IMR-90 (cell line): Measurements from ENCODE around the gene CAMK4. TPM values are rescaled to one million over a fixed set of nuclear protein-coding genes. Genes with fewer than 3 reads are reported as not detected.
A peak's percentile ranks its signal among the peaks of the same experiment; 100 is the strongest.

Source experiments
- ATAC-seq: fragments of 200-7000 bp; cut with Tn5 transposase; 2 replicates; pipeline ENCODE4 v1.9.1; 2020; ENCODE audit warnings: low read depth, mild to moderate bottlenecking, moderate library complexity
- BruUV-seq: library from RNA; stranded (reverse); fragments of 400-500 nt; replicated peaks from 2 replicates; lab custom pipeline; 2021; lab: Mats Ljungman, UMichigan
- CTCF ChIA-PET: fragments of 300-600 bp; formaldehyde crosslinking; extraction: SDS; loops from one replicate; lab custom pipeline; 2021; ENCODE audit warnings: antibody characterized with exemption; lab: Yijun Ruan, JAX
- POLR2A ChIA-PET: fragments of 300-600 bp; sonication (Branson Sonifier 250); formaldehyde crosslinking; loops from one replicate; lab custom pipeline; 2022; ENCODE audit warnings: antibody characterized with exemption; ENCODE audit not compliant: unreplicated experiment; lab: Charles Lee
- DNase-seq: peaks from one replicate; pipeline ENCODE4 v3.0.0; 2013
- H2AFZ ChIP-seq: replicated peaks from 2 replicates; pipeline ENCODE3; 2013; ENCODE audit warnings: low read length, mild to moderate bottlenecking; ENCODE audit not compliant: poor library complexity
- H2AK5ac ChIP-seq: 2 replicates; pipeline ENCODE4 v1.6.1; 2013; ENCODE audit warnings: low read depth, low read length, inconsistent platforms
- H2AK9ac ChIP-seq: replicated peaks from 2 replicates; pipeline ENCODE3; 2013; ENCODE audit warnings: mild to moderate bottlenecking, low read depth, low read length, moderate library complexity; ENCODE audit not compliant: poor library complexity
- H2BK120ac ChIP-seq: 2 replicates; pipeline ENCODE4 v1.6.1; 2013; ENCODE audit warnings: low read depth, low read length, inconsistent platforms
- H2BK15ac ChIP-seq: 3 replicates; pipeline ENCODE4 v1.6.1; 2013; ENCODE audit warnings: low read depth, low read length, inconsistent platforms
- H2BK20ac ChIP-seq: 2 replicates; pipeline ENCODE4 v1.6.1; 2013; ENCODE audit warnings: low read depth, mild to moderate bottlenecking, inconsistent platforms, low read length, moderate library complexity
- H2BK5ac ChIP-seq: 2 replicates; pipeline ENCODE4 v1.6.1; 2013; ENCODE audit warnings: mild to moderate bottlenecking, low read depth, low read length, inconsistent platforms; ENCODE audit not compliant: poor library complexity, severe bottlenecking
- H3K14ac ChIP-seq: replicated peaks from 2 replicates; pipeline ENCODE4 v1.6.1; 2013; ENCODE audit warnings: low read depth, low read length, inconsistent platforms
- H3K18ac ChIP-seq: 2 replicates; pipeline ENCODE4 v1.6.1; 2013; ENCODE audit warnings: low read depth, low read length, control low read depth
- H3K23ac ChIP-seq: 2 replicates; pipeline ENCODE4 v1.6.1; 2013; ENCODE audit warnings: low read depth, low read length, inconsistent platforms
- H3K27ac ChIP-seq: 2 replicates; pipeline ENCODE4 v1.5.1; 2013; ENCODE audit warnings: mild to moderate bottlenecking, control low read depth, low read length; ENCODE audit not compliant: insufficient read depth
- H3K27me3 ChIP-seq: 2 replicates; pipeline ENCODE4 v1.6.1; 2013; ENCODE audit warnings: low read length; ENCODE audit not compliant: control insufficient read depth, insufficient read depth
- H3K36me3 ChIP-seq: 2 replicates; pipeline ENCODE4 v1.6.1; 2013; ENCODE audit warnings: low read length, mixed read lengths; ENCODE audit not compliant: control insufficient read depth, insufficient read depth
- H3K4ac ChIP-seq: 2 replicates; pipeline ENCODE4 v1.6.1; 2013; ENCODE audit warnings: low read depth, low read length, inconsistent platforms
- H3K4me1 ChIP-seq: 2 replicates; pipeline ENCODE4 v1.6.1; 2013; ENCODE audit warnings: low read length, mixed read lengths; ENCODE audit not compliant: control insufficient read depth, insufficient read depth
- H3K4me2 ChIP-seq: 2 replicates; pipeline ENCODE4 v1.6.1; 2013; ENCODE audit warnings: low read depth, mild to moderate bottlenecking, control low read depth, low read length, moderate library complexity
- H3K4me3 ChIP-seq: 2 replicates; pipeline ENCODE4 v1.5.1; 2013; ENCODE audit warnings: low read depth, mild to moderate bottlenecking, control low read depth, low read length, moderate library complexity; ENCODE audit not compliant: insufficient read depth
- H3K56ac ChIP-seq: 2 replicates; pipeline ENCODE4 v1.6.1; 2013; ENCODE audit warnings: low read length, inconsistent platforms; ENCODE audit not compliant: insufficient read depth; ENCODE audit errors: extremely low read depth
- H3K79me1 ChIP-seq, 2 experiments: 2 replicates each; pipeline ENCODE4 v1.6.1; 2013; ENCODE audit warnings: low read length in 2 of 2, inconsistent platforms in 1 of 2, low read depth in 1 of 2
- H3K9ac ChIP-seq: 2 replicates; pipeline ENCODE4 v1.6.1; 2013; ENCODE audit warnings: low read depth, low read length, control low read depth
- H3K9me1 ChIP-seq: 2 replicates; pipeline ENCODE4 v1.6.1; 2013; ENCODE audit warnings: low read length, inconsistent platforms; ENCODE audit not compliant: insufficient read depth
- H3K9me3 ChIP-seq: 2 replicates; pipeline ENCODE4 v1.6.1; 2013; ENCODE audit warnings: low read length; ENCODE audit not compliant: control insufficient read depth, insufficient read depth
- H4K20me1 ChIP-seq: 2 replicates; pipeline ENCODE4 v1.6.1; 2013; ENCODE audit warnings: low read length, inconsistent platforms; ENCODE audit not compliant: insufficient read depth
- H4K5ac ChIP-seq: 2 replicates; pipeline ENCODE4 v1.6.1; 2013; ENCODE audit warnings: mild to moderate bottlenecking, low read depth, low read length, control low read depth
- H4K8ac ChIP-seq, 2 experiments: 2 replicates each; pipeline ENCODE4 v1.6.1; 2013; ENCODE audit warnings: low read depth in 2 of 2, low read length in 2 of 2, control low read depth in 1 of 2, inconsistent platforms in 1 of 2
- H4K91ac ChIP-seq: 2 replicates; pipeline ENCODE4 v1.6.1; 2013; ENCODE audit warnings: low read depth, low read length, inconsistent platforms; ENCODE audit not compliant: insufficient read depth
- CHD1 ChIP-seq: IDR thresholded peaks from 2 replicates; pipeline ENCODE4 v1.6.1; 2012; ENCODE audit warnings: low read depth, low read length, improper control_type of control experiment
- MAFK ChIP-seq: IDR thresholded peaks from 2 replicates; pipeline ENCODE4 v1.6.1; 2012; ENCODE audit warnings: low read depth, low read length, improper control_type of control experiment
- MAZ ChIP-seq: IDR thresholded peaks from 2 replicates; pipeline ENCODE4 v1.6.1; 2012; ENCODE audit warnings: low read depth, mild to moderate bottlenecking, low read length, improper control_type of control experiment, moderate library complexity, borderline replicate concordance
- MXI1 ChIP-seq: IDR thresholded peaks from 2 replicates; pipeline ENCODE4 v1.6.1; 2012; ENCODE audit warnings: low read depth, mild to moderate bottlenecking, low read length, moderate library complexity, borderline replicate concordance
- POLR2A ChIP-seq: IDR thresholded peaks from 2 replicates; pipeline ENCODE4 v1.6.1; 2012; ENCODE audit warnings: mild to moderate bottlenecking, low read depth, low read length
- RFX5 ChIP-seq: IDR thresholded peaks from 2 replicates; pipeline ENCODE4 v1.8.0; 2012; ENCODE audit warnings: low read depth, mild to moderate bottlenecking, low read length, moderate library complexity
- SMC3 ChIP-seq: fragments of 150-350 bp; IDR thresholded peaks from 2 replicates; pipeline ENCODE4 v1.6.1; 2016; ENCODE audit warnings: low read depth, mild to moderate bottlenecking, antibody characterized with exemption, low read length, moderate library complexity
- WGBS, 2 experiments: methylation state at CpG; one replicate each; pipeline versions ENCODE4 v1.1.5 to v1.1.7; 2013; ENCODE audit warnings: missing lambda C conversion rate in 2 of 2; ENCODE audit not compliant: insufficient read length in 1 of 2; ENCODE audit errors: extremely low coverage in 2 of 2; 5-methylcytosine and 5-hydroxymethylcytosine counted together
- dilution Hi-C: fragments of 300-500 bp; cut with HindIII; formaldehyde crosslinking; loops from one replicate; pipeline ENCODE4 v1.14.3; 2018; ENCODE audit warnings: low sequenced_read_pairs; ENCODE audit not compliant: unreplicated experiment
- in situ Hi-C: fragments of 300-500 bp; cut with MboI; formaldehyde crosslinking; loops from 3 replicates; pipeline ENCODE4 v1.14.3; 2019; ENCODE audit warnings: low sequenced_read_pairs, inconsistent platforms, mixed read lengths
- intact Hi-C: fragments of 100-400 bp; cut with micrococcal nuclease; formaldehyde crosslinking; loops from 2 replicates; pipeline ENCODE4 v1.10.0; 2022
- polyA plus RNA-seq, 3 experiments: library from polyadenylated mRNA; depleted of rRNA; stranded (reverse); fragments of >200 nt; gene quantifications; 2 replicates each; pipeline ENCODE4 v1.2.3, GENCODE V29; 2012; ENCODE audit warnings: low replicate concordance in 1 of 3
- total RNA-seq: library from RNA; depleted of rRNA; stranded (reverse); fragments of >200 nt; gene quantifications from 2 replicates; pipeline ENCODE4 v1.2.3, GENCODE V29; 2012
- TF ChIP-seq, protein P1 (sequence below): conservative IDR thresholded peaks from 2 replicates; pipeline ENCODE4 v1.5.1; 2012; ENCODE audit warnings: mild to moderate bottlenecking, low read depth, low read length, improper control_type of control experiment

The CAMK4 gene
- total and polyA plus RNA-seq, 2 of the 4 experiments (the other 2 are of a cell fraction): 3.7 to 4.8 TPM

- H3K27me3 ChIP-seq: no peaks in the 10 kb centered on the region
- no peak overlapping the region for H3K14ac ChIP-seq
- H3K79me1 ChIP-seq: peaks cover 1 to 3% of the 10 kb centered on the region in 2 experiments; a peak in 1 of 4 replicates
- H3K36me3 ChIP-seq: peaks cover 5% of the 10 kb centered on the region
- no peak overlapping the region for H3K4ac ChIP-seq
- no peak overlapping the region for H2BK5ac ChIP-seq
- DNase-seq (no peak), ATAC-seq (no peak)
- no peak overlapping the region for H4K8ac ChIP-seq
- H3K9ac ChIP-seq: no peak overlapping the region
- H4K20me1 ChIP-seq: no peaks in the 10 kb centered on the region
- POLR2A ChIA-PET: no interaction called here
- H2BK120ac ChIP-seq: no peak overlapping the region
- peaks cover 2% of the 10 kb centered on the region for H3K4me1 ChIP-seq
- H2AFZ ChIP-seq: no peak overlapping the region
- H3K18ac ChIP-seq: no peak overlapping the region; the same call in 1 of the 2 replicates
- no peaks in the 10 kb centered on the region for H3K9me1 ChIP-seq
- H3K4me3 ChIP-seq: no peak overlapping the region
- WGBS, 2 experiments: no CpG with 5 or more reads among the region's 1 CpG
- no TSS peak for BruUV-seq
- dilution Hi-C loops (no loop called here), intact Hi-C loops (no loop called here), in situ Hi-C loops (no loop called here)
- H4K91ac ChIP-seq: no peak overlapping the region
- no peak overlapping the region for H2BK15ac ChIP-seq
- no peak overlapping the region for H3K27ac ChIP-seq
- TF ChIP-seq, protein P1, sequence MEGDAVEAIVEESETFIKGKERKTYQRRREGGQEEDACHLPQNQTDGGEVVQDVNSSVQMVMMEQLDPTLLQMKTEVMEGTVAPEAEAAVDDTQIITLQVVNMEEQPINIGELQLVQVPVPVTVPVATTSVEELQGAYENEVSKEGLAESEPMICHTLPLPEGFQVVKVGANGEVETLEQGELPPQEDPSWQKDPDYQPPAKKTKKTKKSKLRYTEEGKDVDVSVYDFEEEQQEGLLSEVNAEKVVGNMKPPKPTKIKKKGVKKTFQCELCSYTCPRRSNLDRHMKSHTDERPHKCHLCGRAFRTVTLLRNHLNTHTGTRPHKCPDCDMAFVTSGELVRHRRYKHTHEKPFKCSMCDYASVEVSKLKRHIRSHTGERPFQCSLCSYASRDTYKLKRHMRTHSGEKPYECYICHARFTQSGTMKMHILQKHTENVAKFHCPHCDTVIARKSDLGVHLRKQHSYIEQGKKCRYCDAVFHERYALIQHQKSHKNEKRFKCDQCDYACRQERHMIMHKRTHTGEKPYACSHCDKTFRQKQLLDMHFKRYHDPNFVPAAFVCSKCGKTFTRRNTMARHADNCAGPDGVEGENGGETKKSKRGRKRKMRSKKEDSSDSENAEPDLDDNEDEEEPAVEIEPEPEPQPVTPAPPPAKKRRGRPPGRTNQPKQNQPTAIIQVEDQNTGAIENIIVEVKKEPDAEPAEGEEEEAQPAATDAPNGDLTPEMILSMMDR: no peak
- TF ChIP-seq SMC3 (no peak), RFX5 (no peak), MAFK (no peak), CHD1 (no peak), POLR2A (no peak), MXI1 (no peak), MAZ (no peak)
- H2AK5ac ChIP-seq: no peak overlapping the region
- H3K4me2 ChIP-seq: peak overlapping the region; percentile 56
- H3K23ac ChIP-seq: no peak overlapping the region
- H3K9me3 ChIP-seq: no peaks in the 10 kb centered on the region
- no peak overlapping the region for H4K5ac ChIP-seq
- CTCF ChIA-PET: interaction anchor here (0.6 kb wide), 1 partner anchor 59 kb away, joined by 3 read pairs; no protein-coding TSS in a partner anchor
- H2AK9ac ChIP-seq: no peak overlapping the region
- H3K56ac ChIP-seq: no peak overlapping the region
- H2BK20ac ChIP-seq: no peak overlapping the region
Observed at GRCh38 chr5:111498346-111498745, 274.2 kb downstream of the CAMK4 start.
